Measurements from ENCODE around the gene DCLK1. TPM values are rescaled to one million over a fixed set of nuclear protein-coding genes. Genes with fewer than 3 reads are reported as not detected.

DCLK1 gene
- total RNA-seq, 4 donors from 2014 or later, result 10.0 to 41.1 (median 19.5) TPM

- no peak overlapping the region for H3K4me3 ChIP-seq (ENCODE audit: low read depth, poor library complexity, severe bottlenecking)
- WGBS, 2 donors, result 61 to 64% methylated on average over 9 of the region's 9 CpGs
- TF ChIP-seq CTCF (IDR thresholded peaks at IDR 0.05), result no peak
- TF ChIP-seq POLR2A (IDR thresholded peaks at IDR 0.05), result no peak
- no peak for DNase-seq (ENCODE audit: low spot score in 2 of 2)
- intact Hi-C loops (cut with DNase I; ENCODE audit: low total_unique reads), result no loop called here
Measured at GRCh38 chr13:35886332-35887114, 244.7 kb downstream of the DCLK1 start.

GRCh38 chr13:35884211-35884760, 246.9 kb downstream of the DCLK1 start:
- TF ChIP-seq CTCF (IDR thresholded peaks at IDR 0.05) (no peak), POLR2A (IDR thresholded peaks at IDR 0.05) (no peak)
- WGBS, 2 donors, result 68 to 72% methylated on average over 4 of the region's 4 CpGs
- intact Hi-C loops (cut with DNase I; ENCODE audit: low total_unique reads), result no loop called here
- DNase-seq (ENCODE audit: low spot score in 2 of 2), result no peak
- H3K4me3 ChIP-seq (ENCODE audit: low read depth, poor library complexity, severe bottlenecking), result no peak overlapping the region

- H3K4me3 ChIP-seq (ENCODE audit: low read depth, poor library complexity, severe bottlenecking), result no peak overlapping the region
- intact Hi-C loops (cut with DNase I; ENCODE audit: low total_unique reads), result no loop called here
- DNase-seq (ENCODE audit: low spot score in 2 of 2), result no peak
- no peak for TF ChIP-seq POLR2A (IDR thresholded peaks at IDR 0.05)
- no peak for TF ChIP-seq CTCF (IDR thresholded peaks at IDR 0.05)
- 85 to 88% methylated on average over 10 of the region's 10 CpGs for WGBS, 2 donors
Measured at GRCh38 chr13:35882722-35883497, 248.3 kb downstream of the DCLK1 start.

GRCh38 chr13:35881360-35881759, 249.8 kb downstream of the DCLK1 start:
- no peak overlapping the region for H3K4me3 ChIP-seq (ENCODE audit: low read depth, poor library complexity, severe bottlenecking)
- no peak for DNase-seq (ENCODE audit: low spot score in 2 of 2)
- intact Hi-C loops (cut with DNase I; ENCODE audit: low total_unique reads), result no loop called here
- WGBS, 2 donors, result 22 to 42% methylated on average over 1 of the region's 1 CpG
- TF ChIP-seq CTCF (IDR thresholded peaks at IDR 0.05), result no peak
- no peak for TF ChIP-seq POLR2A (IDR thresholded peaks at IDR 0.05)

GRCh38 chr13:35879111-35879510, 252.1 kb downstream of the DCLK1 start:
- no peak for DNase-seq (ENCODE audit: low spot score in 2 of 2)
- H3K4me3 ChIP-seq (ENCODE audit: low read depth, poor library complexity, severe bottlenecking), result no peak overlapping the region
- intact Hi-C loops (cut with DNase I; ENCODE audit: low total_unique reads), result no loop called here
- no peak for TF ChIP-seq POLR2A (IDR thresholded peaks at IDR 0.05)
- no peak for TF ChIP-seq CTCF (IDR thresholded peaks at IDR 0.05)
- 72 to 74% methylated on average over 4 of the region's 4 CpGs for WGBS, 2 donors

Data from lower leg skin (tissue), 4 donors.